GM10266 (cell line): ENCODE measurements around the gene ATG13.

Experiments used
- DNase-seq: peaks from one replicate; pipeline ENCODE4 v3.0.0; 2012; ENCODE audit errors: extremely low spot score
- CTCF ChIP-seq: IDR thresholded peaks from 2 replicates; pipeline ENCODE4 v1.5.1; 2012; ENCODE audit warnings: mild to moderate bottlenecking, low read depth; ENCODE audit not compliant: control insufficient read depth, insufficient read depth; ENCODE audit errors: missing control alignments

ATG13 gene

GRCh38 chr11:46719048-46719542, 101.7 kb downstream of the ATG13 start, which contains the start of gene F2:
TSS of gene F2 (plus strand) at chr11:46719213. CDS start at chr11:46719236, 23 bp downstream.
- DNase-seq, result no peak
- TF ChIP-seq CTCF, result no peak

GRCh38 chr11:46719543-46720218, 102.3 kb downstream of the ATG13 start:
- DNase-seq, result no peak
- no peak for TF ChIP-seq CTCF

- no peak for TF ChIP-seq CTCF
- no peak for DNase-seq
These were observed 103.9 kb downstream of the ATG13 start for GRCh38 chr11:46721286-46721685.

- TF ChIP-seq CTCF, result no peak
- no peak for DNase-seq
These were observed 105.4 kb downstream of the ATG13 start for GRCh38 chr11:46722566-46723358.

GRCh38 chr11:46723359-46723680, 106.0 kb downstream of the ATG13 start:
- TF ChIP-seq CTCF, result no peak
- no peak for DNase-seq

GRCh38 chr11:46724088-46724487, 106.7 kb downstream of the ATG13 start:
- DNase-seq, result no peak
- TF ChIP-seq CTCF, result no peak
